Mammary epithelial cell (primary cell): ENCODE results near the gene WDR64.

Source experiments
- CTCF ChIP-seq, 2 donors: IDR thresholded peaks in 1 of 2; conservative IDR thresholded peaks in 1 of 2; 2 replicates each; pipeline ENCODE4 v1.5.1; 2011 to 2012; ENCODE audit warnings: inconsistent platforms in 2 of 2, low read length in 2 of 2, mild to moderate bottlenecking in 2 of 2, control low read depth in 1 of 2, low read depth in 1 of 2; ENCODE audit not compliant: insufficient read depth in 1 of 2; ENCODE audit errors: extremely low read depth in 1 of 2
- EZH2 ChIP-seq: IDR thresholded peaks from 2 replicates; pipeline ENCODE4 v1.6.1; 2012; ENCODE audit warnings: low read length, inconsistent platforms, borderline replicate concordance

GRCh38 chr1:241839369-241839979 lies 187.4 kb downstream of the WDR64 start:
- no peak for TF ChIP-seq CTCF (conservative IDR thresholded peaks at IDR 0.05 in 1 of 2, IDR thresholded peaks at IDR 0.05 in 1 of 2; ENCODE audit: extremely low read depth in 1 of 2, insufficient read depth in 1 of 2, low read depth in 1 of 2, low read length in 2 of 2)
- TF ChIP-seq EZH2 = no peak
